ENCODE data around the gene ZHX3.

DNA sequence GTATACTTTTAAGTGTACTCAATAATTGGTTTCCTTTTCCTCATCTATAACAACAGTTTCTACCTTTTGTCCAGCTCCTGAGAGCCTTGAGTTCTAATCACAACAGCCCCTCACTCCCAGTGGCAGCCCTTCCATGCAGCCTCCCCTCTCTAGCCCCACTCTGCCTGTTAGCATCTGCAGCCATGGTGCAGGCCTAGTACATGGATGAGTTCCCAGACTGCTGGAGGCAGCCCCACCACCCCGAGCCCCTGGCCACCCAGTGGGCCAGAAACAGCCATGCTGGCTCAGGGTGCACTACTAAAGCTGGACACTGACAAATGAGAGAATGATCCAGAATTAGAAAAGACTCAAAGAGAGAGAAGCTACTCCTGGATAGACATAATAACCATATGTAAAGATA is 13.4 kb upstream of the ZHX3 start:
- TF ChIP-seq, protein P1, sequence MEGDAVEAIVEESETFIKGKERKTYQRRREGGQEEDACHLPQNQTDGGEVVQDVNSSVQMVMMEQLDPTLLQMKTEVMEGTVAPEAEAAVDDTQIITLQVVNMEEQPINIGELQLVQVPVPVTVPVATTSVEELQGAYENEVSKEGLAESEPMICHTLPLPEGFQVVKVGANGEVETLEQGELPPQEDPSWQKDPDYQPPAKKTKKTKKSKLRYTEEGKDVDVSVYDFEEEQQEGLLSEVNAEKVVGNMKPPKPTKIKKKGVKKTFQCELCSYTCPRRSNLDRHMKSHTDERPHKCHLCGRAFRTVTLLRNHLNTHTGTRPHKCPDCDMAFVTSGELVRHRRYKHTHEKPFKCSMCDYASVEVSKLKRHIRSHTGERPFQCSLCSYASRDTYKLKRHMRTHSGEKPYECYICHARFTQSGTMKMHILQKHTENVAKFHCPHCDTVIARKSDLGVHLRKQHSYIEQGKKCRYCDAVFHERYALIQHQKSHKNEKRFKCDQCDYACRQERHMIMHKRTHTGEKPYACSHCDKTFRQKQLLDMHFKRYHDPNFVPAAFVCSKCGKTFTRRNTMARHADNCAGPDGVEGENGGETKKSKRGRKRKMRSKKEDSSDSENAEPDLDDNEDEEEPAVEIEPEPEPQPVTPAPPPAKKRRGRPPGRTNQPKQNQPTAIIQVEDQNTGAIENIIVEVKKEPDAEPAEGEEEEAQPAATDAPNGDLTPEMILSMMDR (IDR thresholded peaks at IDR 0.05) = no peak
- TF ChIP-seq POLR2A (IDR thresholded peaks at IDR 0.05) (no peak), POLR2AphosphoS5 (IDR thresholded peaks at IDR 0.05) (no peak), EP300 (IDR thresholded peaks at IDR 0.05) (no peak)

Measured in suprapubic skin (tissue), 4 donors.